Measurements from ENCODE around the gene CASS4.

DNA sequence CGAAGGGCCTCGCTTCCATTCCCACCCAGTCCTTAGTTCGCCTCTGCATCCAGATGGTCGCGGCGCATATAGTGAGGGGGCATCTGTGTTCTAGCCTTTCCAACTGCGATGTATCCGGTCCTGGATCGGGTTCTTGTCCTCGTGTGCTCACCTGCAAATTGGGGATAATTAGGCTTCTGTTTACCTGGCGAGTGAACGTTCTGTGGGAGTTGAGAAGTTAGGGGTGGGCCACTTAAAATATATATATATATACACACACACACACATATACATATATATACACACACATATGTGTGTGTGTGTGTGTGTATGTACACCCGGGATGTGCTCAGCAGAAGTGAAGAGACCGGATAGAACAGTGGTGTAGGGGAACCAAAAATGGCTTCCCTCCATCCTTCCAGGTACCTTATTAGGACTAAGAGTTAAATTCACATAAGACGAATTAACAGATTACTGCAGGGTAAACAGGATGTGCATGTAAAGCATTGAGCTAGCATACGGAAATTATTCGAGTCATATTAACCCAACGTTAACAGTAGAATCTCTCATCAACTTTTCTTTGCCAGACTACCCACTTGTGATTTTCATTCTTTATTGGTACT lies 19.1 kb upstream of the CASS4 start:
- TF ChIP-seq, protein P1, sequence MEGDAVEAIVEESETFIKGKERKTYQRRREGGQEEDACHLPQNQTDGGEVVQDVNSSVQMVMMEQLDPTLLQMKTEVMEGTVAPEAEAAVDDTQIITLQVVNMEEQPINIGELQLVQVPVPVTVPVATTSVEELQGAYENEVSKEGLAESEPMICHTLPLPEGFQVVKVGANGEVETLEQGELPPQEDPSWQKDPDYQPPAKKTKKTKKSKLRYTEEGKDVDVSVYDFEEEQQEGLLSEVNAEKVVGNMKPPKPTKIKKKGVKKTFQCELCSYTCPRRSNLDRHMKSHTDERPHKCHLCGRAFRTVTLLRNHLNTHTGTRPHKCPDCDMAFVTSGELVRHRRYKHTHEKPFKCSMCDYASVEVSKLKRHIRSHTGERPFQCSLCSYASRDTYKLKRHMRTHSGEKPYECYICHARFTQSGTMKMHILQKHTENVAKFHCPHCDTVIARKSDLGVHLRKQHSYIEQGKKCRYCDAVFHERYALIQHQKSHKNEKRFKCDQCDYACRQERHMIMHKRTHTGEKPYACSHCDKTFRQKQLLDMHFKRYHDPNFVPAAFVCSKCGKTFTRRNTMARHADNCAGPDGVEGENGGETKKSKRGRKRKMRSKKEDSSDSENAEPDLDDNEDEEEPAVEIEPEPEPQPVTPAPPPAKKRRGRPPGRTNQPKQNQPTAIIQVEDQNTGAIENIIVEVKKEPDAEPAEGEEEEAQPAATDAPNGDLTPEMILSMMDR (IDR thresholded peaks at IDR 0.05): no peak
- TF ChIP-seq POLR2AphosphoS5 (IDR thresholded peaks at IDR 0.05): no peak
- no peak for TF ChIP-seq EP300 (IDR thresholded peaks at IDR 0.05)

Data from gastroesophageal sphincter (tissue), 3 donors.